Activated CD4-positive, alpha-beta T cell treated with anti-CD3 and anti-CD28 coated beads for 1 hour (primary cell): ENCODE data around the gene KMT2B.
A peak's percentile ranks its signal among the peaks of the same experiment; 100 is the strongest.
"Not testable (repeated sequence)": the region's sequence is repeated elsewhere in the genome, so short reads cannot be mapped to it uniquely, and the experiment has no call there.

ENCODE experiments used
- DNase-seq: peaks from one replicate; pipeline ENCODE4 v3.0.0-alpha.2; 2020

Gene KMT2B

GRCh38 chr19:35710784-35711723 lies 6.7 kb upstream of the KMT2B start:
- DNase-seq, result no peak

GRCh38 chr19:35712567-35713505 lies 5.0 kb upstream of the KMT2B start:
- no peak for DNase-seq

- DNase-seq, result no peak
These were observed 4.3 kb upstream of the KMT2B start for GRCh38 chr19:35713506-35713850.

- no peak for DNase-seq
These were observed 3.8 kb upstream of the KMT2B start for GRCh38 chr19:35713904-35714495.

GRCh38 chr19:35714601-35715354 lies 3.0 kb upstream of the KMT2B start:
- DNase-seq, result no peak

- no peak for DNase-seq
These were observed 2.4 kb upstream of the KMT2B start for GRCh38 chr19:35715355-35715809.

- DNase-seq, result no peak
These were observed 1.6 kb upstream of the KMT2B start for GRCh38 chr19:35715981-35716800.

GRCh38 chr19:35716801-35717664 lies 770 bp upstream of the KMT2B start:
- DNase-seq, result peak; percentile 95

- DNase-seq, result peak; percentile 31
These were observed 690 bp downstream of the KMT2B start for GRCh38 chr19:35718345-35719041.

- DNase-seq, result no peak
These were observed 1.8 kb downstream of the KMT2B start for GRCh38 chr19:35719402-35720162.

- DNase-seq, result no peak
These were observed 2.3 kb downstream of the KMT2B start for GRCh38 chr19:35720163-35720524.

GRCh38 chr19:35720648-35721047 lies 2.8 kb downstream of the KMT2B start:
- DNase-seq, result no peak

GRCh38 chr19:35721374-35721773 lies 3.6 kb downstream of the KMT2B start:
- no peak for DNase-seq

- DNase-seq, result no peak
These were observed 4.7 kb downstream of the KMT2B start for GRCh38 chr19:35722461-35722860.

- no peak for DNase-seq
These were observed 5.1 kb downstream of the KMT2B start for GRCh38 chr19:35722897-35723296.

GRCh38 chr19:35723671-35724070 lies 5.9 kb downstream of the KMT2B start:
- no peak for DNase-seq

GRCh38 chr19:35724132-35724531 lies 6.3 kb downstream of the KMT2B start:
- DNase-seq, result not testable (repeated sequence)

GRCh38 chr19:35724560-35724959 lies 6.8 kb downstream of the KMT2B start:
- DNase-seq, result no peak

- no peak for DNase-seq
These were observed 7.5 kb downstream of the KMT2B start for GRCh38 chr19:35725216-35725861.
